ENCODE results near the gene ARSK.

DNA sequence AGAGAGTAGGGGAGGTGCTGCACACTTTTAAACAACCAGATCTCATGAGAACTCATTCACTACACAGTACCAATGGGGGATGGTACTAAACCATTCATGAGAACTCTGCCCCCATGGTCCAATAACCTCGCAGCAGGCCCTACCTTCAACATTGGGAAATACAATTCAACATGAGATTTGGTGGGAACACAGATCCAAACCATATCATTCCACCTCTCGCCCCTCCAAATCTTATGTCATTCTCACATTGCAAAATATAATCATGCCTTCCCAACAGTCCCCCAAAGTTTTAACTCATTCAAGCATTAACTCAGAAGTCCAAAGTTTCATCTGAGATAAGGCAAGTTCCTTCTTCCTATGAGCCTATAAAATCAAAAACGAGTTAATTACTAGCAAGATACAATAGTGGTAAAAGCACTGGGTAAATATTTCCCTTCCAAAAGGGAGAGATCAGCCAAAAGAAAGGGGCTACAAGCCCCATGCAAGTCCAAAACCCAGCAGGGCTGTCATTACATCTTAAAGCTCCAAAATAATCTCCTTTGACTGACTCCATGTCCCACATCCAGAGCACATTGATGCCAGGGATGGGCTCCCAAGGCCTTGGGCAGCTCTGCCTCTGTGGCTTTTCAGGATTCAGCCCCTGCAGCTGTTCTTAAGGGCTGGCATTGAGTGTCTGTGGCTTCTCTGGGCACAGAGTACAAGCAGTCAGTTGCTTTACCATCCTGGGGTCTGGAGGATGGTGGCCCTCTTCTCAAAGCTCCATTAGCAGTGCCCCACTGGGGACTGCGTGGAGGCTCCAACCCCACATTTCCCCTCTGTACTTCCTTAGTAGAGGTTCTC is 73.3 kb downstream of the ARSK start:
- TF ChIP-seq, protein P1, sequence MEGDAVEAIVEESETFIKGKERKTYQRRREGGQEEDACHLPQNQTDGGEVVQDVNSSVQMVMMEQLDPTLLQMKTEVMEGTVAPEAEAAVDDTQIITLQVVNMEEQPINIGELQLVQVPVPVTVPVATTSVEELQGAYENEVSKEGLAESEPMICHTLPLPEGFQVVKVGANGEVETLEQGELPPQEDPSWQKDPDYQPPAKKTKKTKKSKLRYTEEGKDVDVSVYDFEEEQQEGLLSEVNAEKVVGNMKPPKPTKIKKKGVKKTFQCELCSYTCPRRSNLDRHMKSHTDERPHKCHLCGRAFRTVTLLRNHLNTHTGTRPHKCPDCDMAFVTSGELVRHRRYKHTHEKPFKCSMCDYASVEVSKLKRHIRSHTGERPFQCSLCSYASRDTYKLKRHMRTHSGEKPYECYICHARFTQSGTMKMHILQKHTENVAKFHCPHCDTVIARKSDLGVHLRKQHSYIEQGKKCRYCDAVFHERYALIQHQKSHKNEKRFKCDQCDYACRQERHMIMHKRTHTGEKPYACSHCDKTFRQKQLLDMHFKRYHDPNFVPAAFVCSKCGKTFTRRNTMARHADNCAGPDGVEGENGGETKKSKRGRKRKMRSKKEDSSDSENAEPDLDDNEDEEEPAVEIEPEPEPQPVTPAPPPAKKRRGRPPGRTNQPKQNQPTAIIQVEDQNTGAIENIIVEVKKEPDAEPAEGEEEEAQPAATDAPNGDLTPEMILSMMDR (IDR thresholded peaks at IDR 0.05), result no peak
- no peak for TF ChIP-seq POLR2A (IDR thresholded peaks at IDR 0.05)
